Measurements from ENCODE around the gene FLAD1. TPM values are rescaled to one million over a fixed set of nuclear protein-coding genes. Genes with fewer than 3 reads are reported as not detected.

Gene FLAD1
- total RNA-seq, 1 donor from 2014 or later: 51.5 TPM

DNA sequence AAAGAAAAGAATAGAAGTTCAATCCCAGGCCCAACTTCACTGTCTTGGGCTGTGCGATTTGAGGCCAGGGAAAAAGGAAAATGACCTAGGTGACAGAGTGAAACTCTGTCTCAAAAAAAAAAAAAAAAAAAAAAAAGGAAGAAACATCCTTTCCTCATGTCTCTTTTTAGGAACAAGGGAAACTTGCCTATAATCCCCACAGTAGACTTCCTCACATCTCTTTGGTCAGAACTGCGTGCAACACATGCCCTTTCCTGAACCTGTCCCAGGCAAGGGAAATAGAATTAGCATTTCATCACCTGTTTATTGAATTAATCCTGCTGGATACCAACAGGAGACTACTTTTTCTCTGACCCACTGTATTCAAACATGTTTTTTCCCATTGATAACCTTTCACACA is 52.8 kb downstream of the FLAD1 start:
- Mint-ChIP-seq H3K4me1 (ENCODE audit: low read depth, unreplicated experiment) (peaks cover 13% of the 10 kb centered on the region), H3K27me3 (ENCODE audit: low read depth, unreplicated experiment) (peaks cover 23% of the 10 kb centered on the region), H3K4me3 (ENCODE audit: unreplicated experiment) (no peak overlapping the region), H3K9me3 (ENCODE audit: unreplicated experiment) (peaks cover 2% of the 10 kb centered on the region), H3K36me3 (ENCODE audit: low read depth, unreplicated experiment) (peaks cover 8% of the 10 kb centered on the region), H3K27ac (ENCODE audit: unreplicated experiment) (no peak overlapping the region)
- no peak overlapping the region for H3K4me2 ChIP-seq (ENCODE audit: low read length)
- peaks cover 4% of the 10 kb centered on the region for H3K4me1 ChIP-seq (ENCODE audit: insufficient read depth, low read length)
- H3K9ac ChIP-seq (ENCODE audit: low read length): no peak overlapping the region
- H3K9me3 ChIP-seq (ENCODE audit: insufficient read depth, low read depth, low read length): no peaks in the 10 kb centered on the region
- H3K79me2 ChIP-seq (ENCODE audit: insufficient read depth, low read length): no peaks in the 10 kb centered on the region
- DNase-seq (ENCODE audit: low read depth): no peak
- H3K4me3 ChIP-seq (ENCODE audit: insufficient read depth, low read depth, low read length): no peak overlapping the region
- no peaks in the 10 kb centered on the region for H3K36me3 ChIP-seq (ENCODE audit: insufficient read depth, low read length)
- no peak overlapping the region for H2AFZ ChIP-seq (ENCODE audit: low read depth, low read length)
- H3K27me3 ChIP-seq (ENCODE audit: insufficient read depth, low read length): peaks cover 10% of the 10 kb centered on the region
- H4K20me1 ChIP-seq (ENCODE audit: insufficient read depth, low read length): no peaks in the 10 kb centered on the region
- TF ChIP-seq, protein P1, sequence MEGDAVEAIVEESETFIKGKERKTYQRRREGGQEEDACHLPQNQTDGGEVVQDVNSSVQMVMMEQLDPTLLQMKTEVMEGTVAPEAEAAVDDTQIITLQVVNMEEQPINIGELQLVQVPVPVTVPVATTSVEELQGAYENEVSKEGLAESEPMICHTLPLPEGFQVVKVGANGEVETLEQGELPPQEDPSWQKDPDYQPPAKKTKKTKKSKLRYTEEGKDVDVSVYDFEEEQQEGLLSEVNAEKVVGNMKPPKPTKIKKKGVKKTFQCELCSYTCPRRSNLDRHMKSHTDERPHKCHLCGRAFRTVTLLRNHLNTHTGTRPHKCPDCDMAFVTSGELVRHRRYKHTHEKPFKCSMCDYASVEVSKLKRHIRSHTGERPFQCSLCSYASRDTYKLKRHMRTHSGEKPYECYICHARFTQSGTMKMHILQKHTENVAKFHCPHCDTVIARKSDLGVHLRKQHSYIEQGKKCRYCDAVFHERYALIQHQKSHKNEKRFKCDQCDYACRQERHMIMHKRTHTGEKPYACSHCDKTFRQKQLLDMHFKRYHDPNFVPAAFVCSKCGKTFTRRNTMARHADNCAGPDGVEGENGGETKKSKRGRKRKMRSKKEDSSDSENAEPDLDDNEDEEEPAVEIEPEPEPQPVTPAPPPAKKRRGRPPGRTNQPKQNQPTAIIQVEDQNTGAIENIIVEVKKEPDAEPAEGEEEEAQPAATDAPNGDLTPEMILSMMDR (IDR thresholded peaks at IDR 0.05; ENCODE audit: insufficient read depth, low read depth, low read length): no peak
- TF ChIP-seq EZH2 (IDR thresholded peaks at IDR 0.05; ENCODE audit: insufficient read depth, low read length): no peak
- no peak overlapping the region for H3K27ac ChIP-seq (ENCODE audit: low read depth, low read length)
- FAIRE-seq: no peak

DNA sequence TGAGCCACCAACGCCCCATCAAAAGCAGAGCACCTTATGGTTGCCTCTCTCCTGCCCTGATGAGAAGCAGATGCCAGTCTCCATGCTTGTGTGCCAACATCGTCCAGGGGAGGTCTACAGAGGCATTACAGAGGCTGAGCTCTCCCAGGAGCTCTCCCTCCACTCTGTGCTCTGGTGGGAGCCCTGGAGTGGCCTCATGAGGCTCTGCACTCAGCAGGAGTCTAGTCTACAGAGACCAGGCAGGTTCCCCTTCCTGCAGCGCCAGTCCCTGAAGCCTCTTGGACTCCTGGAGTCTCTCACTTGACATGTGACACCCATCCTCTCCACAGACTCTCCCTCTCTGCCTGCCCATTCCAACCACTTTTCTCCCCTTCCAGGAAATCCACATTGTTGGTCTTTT is 53.9 kb downstream of the FLAD1 start:
- peaks cover 23% of the 10 kb centered on the region for H3K27me3 Mint-ChIP-seq (ENCODE audit: low read depth, unreplicated experiment)
- FAIRE-seq: no peak
- no peak for DNase-seq (ENCODE audit: low read depth)
- Histone ChIP-seq H3K27me3 (ENCODE audit: insufficient read depth, low read length) (peaks cover 10% of the 10 kb centered on the region), H3K36me3 (ENCODE audit: insufficient read depth, low read length) (no peaks in the 10 kb centered on the region), H3K27ac (ENCODE audit: low read depth, low read length) (no peak overlapping the region), H3K4me1 (ENCODE audit: insufficient read depth, low read length) (peaks cover 4% of the 10 kb centered on the region), H3K4me2 (ENCODE audit: low read length) (no peak overlapping the region), H3K79me2 (ENCODE audit: insufficient read depth, low read length) (no peaks in the 10 kb centered on the region), H2AFZ (ENCODE audit: low read depth, low read length) (no peak overlapping the region), H3K4me3 (ENCODE audit: insufficient read depth, low read depth, low read length) (no peak overlapping the region), H4K20me1 (ENCODE audit: insufficient read depth, low read length) (no peaks in the 10 kb centered on the region), H3K9me3 (ENCODE audit: insufficient read depth, low read depth, low read length) (no peaks in the 10 kb centered on the region), H3K9ac (ENCODE audit: low read length) (no peak overlapping the region)
- no peak overlapping the region for H3K27ac Mint-ChIP-seq (ENCODE audit: unreplicated experiment)
- peaks cover 8% of the 10 kb centered on the region for H3K36me3 Mint-ChIP-seq (ENCODE audit: low read depth, unreplicated experiment)
- TF ChIP-seq EZH2 (IDR thresholded peaks at IDR 0.05; ENCODE audit: insufficient read depth, low read length): no peak
- TF ChIP-seq, protein P1 (IDR thresholded peaks at IDR 0.05; ENCODE audit: insufficient read depth, low read depth, low read length): no peak
- peaks cover 2% of the 10 kb centered on the region for H3K9me3 Mint-ChIP-seq (ENCODE audit: unreplicated experiment)
- H3K4me3 Mint-ChIP-seq (ENCODE audit: unreplicated experiment): no peak overlapping the region
- H3K4me1 Mint-ChIP-seq (ENCODE audit: low read depth, unreplicated experiment): peaks cover 13% of the 10 kb centered on the region

DNA sequence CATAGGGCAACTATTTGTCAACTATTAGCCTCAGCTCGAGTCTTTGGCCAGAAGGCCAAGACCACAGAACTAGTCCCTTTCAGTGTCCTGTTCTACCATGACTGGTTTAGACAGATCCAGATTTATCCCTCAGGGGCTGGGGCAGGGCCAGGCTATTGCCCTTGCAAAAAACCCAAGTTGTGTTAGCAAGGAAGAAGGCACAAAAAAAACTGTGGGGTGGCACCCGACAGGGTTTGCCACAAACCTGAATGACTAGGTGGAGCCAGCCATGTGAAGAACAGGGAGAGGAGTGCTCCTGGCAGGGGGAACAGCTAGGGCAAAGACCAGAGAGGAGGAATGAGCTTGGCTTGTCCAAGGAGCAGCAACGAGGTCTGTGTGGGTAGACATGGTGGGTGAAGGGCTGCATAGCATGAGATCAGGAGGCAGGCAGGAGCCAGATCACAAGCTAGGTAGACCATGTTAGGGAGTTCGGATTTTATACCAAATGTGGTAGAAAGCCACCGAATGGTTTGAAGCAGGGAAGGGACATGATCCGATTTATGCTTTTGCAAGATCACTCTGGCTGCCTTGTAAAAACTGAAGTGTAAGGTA is 54.8 kb downstream of the FLAD1 start:
- H3K9me3 Mint-ChIP-seq (ENCODE audit: unreplicated experiment): peaks cover 2% of the 10 kb centered on the region

More for the DNA sequence above, 54.8 kb downstream of the FLAD1 start:
- no peak overlapping the region for H3K27ac Mint-ChIP-seq (ENCODE audit: unreplicated experiment)
- Histone ChIP-seq H3K4me2 (ENCODE audit: low read length) (no peak overlapping the region), H3K9me3 (ENCODE audit: insufficient read depth, low read depth, low read length) (no peaks in the 10 kb centered on the region), H2AFZ (ENCODE audit: low read depth, low read length) (no peak overlapping the region), H3K9ac (ENCODE audit: low read length) (no peak overlapping the region), H3K27me3 (ENCODE audit: insufficient read depth, low read length) (peaks cover 10% of the 10 kb centered on the region), H4K20me1 (ENCODE audit: insufficient read depth, low read length) (no peaks in the 10 kb centered on the region), H3K4me1 (ENCODE audit: insufficient read depth, low read length) (peaks cover 4% of the 10 kb centered on the region), H3K4me3 (ENCODE audit: insufficient read depth, low read depth, low read length) (no peak overlapping the region), H3K27ac (ENCODE audit: low read depth, low read length) (no peak overlapping the region), H3K79me2 (ENCODE audit: insufficient read depth, low read length) (no peaks in the 10 kb centered on the region), H3K36me3 (ENCODE audit: insufficient read depth, low read length) (no peaks in the 10 kb centered on the region)
- no peak overlapping the region for H3K4me3 Mint-ChIP-seq (ENCODE audit: unreplicated experiment)
- H3K27me3 Mint-ChIP-seq (ENCODE audit: low read depth, unreplicated experiment): peaks cover 25% of the 10 kb centered on the region
- no peak for FAIRE-seq
- H3K36me3 Mint-ChIP-seq (ENCODE audit: low read depth, unreplicated experiment): peaks cover 8% of the 10 kb centered on the region
- H3K4me1 Mint-ChIP-seq (ENCODE audit: low read depth, unreplicated experiment): peaks cover 13% of the 10 kb centered on the region
- DNase-seq (ENCODE audit: low read depth): no peak
- TF ChIP-seq, protein P1 (IDR thresholded peaks at IDR 0.05; ENCODE audit: insufficient read depth, low read depth, low read length): no peak
- TF ChIP-seq EZH2 (IDR thresholded peaks at IDR 0.05; ENCODE audit: insufficient read depth, low read length): no peak
